DND-41 (cell line): ENCODE data around the gene NDUFS3.
A peak's percentile ranks its signal among the peaks of the same experiment; 100 is the strongest.

ENCODE experiments used
- ATAC-seq: fragments of 200-7000 bp; cut with Tn5 transposase; 3 replicates; pipeline ENCODE4 v1.9.1; 2021; ENCODE audit warnings: low read depth; ENCODE audit not compliant: insufficient read depth
- DNase-seq: peaks from one replicate; pipeline ENCODE4 v3.0.0-alpha.2; 2020
- H2AFZ ChIP-seq: 2 replicates; pipeline ENCODE4 v1.6.0; 2012; ENCODE audit warnings: low read depth, low read length
- H3K27ac ChIP-seq: 2 replicates; pipeline ENCODE4 v1.5.1; 2012; ENCODE audit warnings: low read length, inconsistent platforms
- H3K27me3 ChIP-seq: fragments of 200-600 bp; sonication (generic); 2 replicates; pipeline ENCODE4 v1.6.0; 2012; ENCODE audit warnings: low read length, mild to moderate bottlenecking, inconsistent platforms; ENCODE audit not compliant: insufficient read depth, poor library complexity
- H3K36me3 ChIP-seq: 2 replicates; pipeline ENCODE4 v1.5.1; 2012; ENCODE audit warnings: low read length, inconsistent platforms; ENCODE audit not compliant: insufficient read depth
- H3K4me1 ChIP-seq: 2 replicates; pipeline ENCODE4 v1.5.1; 2012; ENCODE audit warnings: mild to moderate bottlenecking, low read length; ENCODE audit not compliant: insufficient read depth
- H3K4me2 ChIP-seq: 2 replicates; pipeline ENCODE4 v1.6.0; 2012; ENCODE audit warnings: mild to moderate bottlenecking, moderate library complexity, low read length, inconsistent platforms; ENCODE audit not compliant: insufficient read depth
- H3K4me3 ChIP-seq, 2 experiments: fragments of 200-600 bp in 1 of 2; shearing (Covaris generic) in 1 of 2; 2 replicates each; pipeline ENCODE4 v1.5.1; 2012 to 2016; ENCODE audit warnings: inconsistent platforms in 2 of 2, low read length in 2 of 2, mild to moderate bottlenecking in 2 of 2, low read depth in 1 of 2, moderate library complexity in 1 of 2
- H3K79me2 ChIP-seq: 2 replicates; pipeline ENCODE4 v1.6.0; 2012; ENCODE audit warnings: low read length, inconsistent platforms; ENCODE audit not compliant: insufficient read depth
- H3K9ac ChIP-seq: 2 replicates; pipeline ENCODE4 v1.6.0; 2012; ENCODE audit warnings: low read depth, mild to moderate bottlenecking, inconsistent platforms, low read length, moderate library complexity
- H3K9me3 ChIP-seq: 2 replicates; pipeline ENCODE4 v1.5.1; 2012; ENCODE audit warnings: low read length, moderate library complexity, mild to moderate bottlenecking, inconsistent platforms; ENCODE audit not compliant: insufficient read depth, severe bottlenecking
- H4K20me1 ChIP-seq: 2 replicates; pipeline ENCODE4 v1.6.0; 2012; ENCODE audit warnings: low read length; ENCODE audit not compliant: insufficient read depth
- EZH2 ChIP-seq: IDR thresholded peaks from 3 replicates; pipeline ENCODE4 v1.6.1; 2012; ENCODE audit warnings: borderline replicate concordance, low read depth, mild to moderate bottlenecking, moderate library complexity, low read length, inconsistent platforms; ENCODE audit not compliant: severe bottlenecking
- TF ChIP-seq, protein P1 (sequence below): IDR thresholded peaks from 2 replicates; pipeline ENCODE4 v1.5.1; 2012; ENCODE audit warnings: borderline replicate concordance, low read length, moderate library complexity, mild to moderate bottlenecking; ENCODE audit not compliant: poor library complexity, severe bottlenecking; ENCODE audit errors: extremely low read depth

NDUFS3 gene

DNA sequence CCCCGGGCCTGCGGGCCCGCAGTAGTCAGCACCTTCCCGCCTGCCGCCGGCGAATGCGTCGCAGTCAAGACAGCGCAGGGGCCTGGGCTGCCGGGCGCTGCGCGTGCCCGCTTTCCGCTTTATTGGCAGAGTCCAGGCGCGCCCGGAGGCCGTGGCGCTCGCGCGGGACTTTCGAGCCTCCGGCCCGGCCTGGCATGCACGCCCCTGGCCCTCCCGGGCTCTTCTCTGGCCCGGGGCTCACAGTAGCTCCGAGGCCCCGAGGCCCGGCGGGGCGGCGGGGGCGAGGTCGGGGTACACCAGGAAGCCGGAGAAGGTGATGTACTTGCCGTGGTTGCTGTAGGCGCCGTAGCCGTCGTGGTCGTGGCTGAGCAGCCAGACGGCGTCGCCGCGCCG, 10.7 kb downstream of the NDUFS3 start:
- H3K36me3 ChIP-seq: peaks cover 8% of the 10 kb centered on the region
- TF ChIP-seq, protein P1, sequence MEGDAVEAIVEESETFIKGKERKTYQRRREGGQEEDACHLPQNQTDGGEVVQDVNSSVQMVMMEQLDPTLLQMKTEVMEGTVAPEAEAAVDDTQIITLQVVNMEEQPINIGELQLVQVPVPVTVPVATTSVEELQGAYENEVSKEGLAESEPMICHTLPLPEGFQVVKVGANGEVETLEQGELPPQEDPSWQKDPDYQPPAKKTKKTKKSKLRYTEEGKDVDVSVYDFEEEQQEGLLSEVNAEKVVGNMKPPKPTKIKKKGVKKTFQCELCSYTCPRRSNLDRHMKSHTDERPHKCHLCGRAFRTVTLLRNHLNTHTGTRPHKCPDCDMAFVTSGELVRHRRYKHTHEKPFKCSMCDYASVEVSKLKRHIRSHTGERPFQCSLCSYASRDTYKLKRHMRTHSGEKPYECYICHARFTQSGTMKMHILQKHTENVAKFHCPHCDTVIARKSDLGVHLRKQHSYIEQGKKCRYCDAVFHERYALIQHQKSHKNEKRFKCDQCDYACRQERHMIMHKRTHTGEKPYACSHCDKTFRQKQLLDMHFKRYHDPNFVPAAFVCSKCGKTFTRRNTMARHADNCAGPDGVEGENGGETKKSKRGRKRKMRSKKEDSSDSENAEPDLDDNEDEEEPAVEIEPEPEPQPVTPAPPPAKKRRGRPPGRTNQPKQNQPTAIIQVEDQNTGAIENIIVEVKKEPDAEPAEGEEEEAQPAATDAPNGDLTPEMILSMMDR: no peak
- no peak for TF ChIP-seq EZH2
- H3K79me2 ChIP-seq: no peaks in the 10 kb centered on the region
- no peak overlapping the region for H3K4me2 ChIP-seq
- H4K20me1 ChIP-seq: no peaks in the 10 kb centered on the region
- DNase-seq (no peak), ATAC-seq (no peak)
- H3K27me3 ChIP-seq: no peaks in the 10 kb centered on the region
- no peaks in the 10 kb centered on the region for H3K9me3 ChIP-seq
- H3K9ac ChIP-seq: no peak overlapping the region
- H2AFZ ChIP-seq: no peak overlapping the region
- no peak overlapping the region for H3K27ac ChIP-seq
- H3K4me3 ChIP-seq: no peak overlapping the region
- no peaks in the 10 kb centered on the region for H3K4me1 ChIP-seq

GRCh38 chr11:47589977-47590861, 11.3 kb downstream of the NDUFS3 start:
- no peak overlapping the region for H3K9ac ChIP-seq
- H2AFZ ChIP-seq: no peak overlapping the region
- H3K4me3 ChIP-seq: no peak overlapping the region
- no peaks in the 10 kb centered on the region for H3K79me2 ChIP-seq
- H3K9me3 ChIP-seq: no peaks in the 10 kb centered on the region
- DNase-seq (no peak), ATAC-seq (no peak)
- H3K27me3 ChIP-seq: no peaks in the 10 kb centered on the region
- peaks cover 3% of the 10 kb centered on the region for H3K36me3 ChIP-seq
- TF ChIP-seq EZH2: no peak
- TF ChIP-seq, protein P1: no peak
- no peak overlapping the region for H3K4me2 ChIP-seq
- no peaks in the 10 kb centered on the region for H4K20me1 ChIP-seq
- no peak overlapping the region for H3K27ac ChIP-seq
- H3K4me1 ChIP-seq: no peaks in the 10 kb centered on the region

DNA sequence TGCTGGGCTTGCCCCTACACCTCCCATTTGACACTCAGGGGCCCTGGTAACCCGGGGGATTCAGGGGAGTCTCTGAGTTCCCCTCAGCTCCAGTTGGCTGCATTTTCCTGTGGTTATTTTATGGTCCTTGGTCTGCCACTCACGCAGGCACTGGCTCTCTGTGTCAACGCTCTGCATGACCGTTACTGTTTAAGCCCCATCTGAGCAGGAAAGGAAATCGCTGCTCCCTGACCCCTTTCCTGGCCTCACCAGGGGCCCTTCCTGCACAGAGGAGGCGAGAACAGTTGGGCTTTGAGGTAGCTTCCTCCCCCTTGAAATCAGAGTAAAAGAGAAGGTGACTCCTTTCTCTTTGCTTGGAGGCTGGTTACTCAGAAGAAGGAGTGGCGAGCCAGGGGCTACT, 12.9 kb downstream of the NDUFS3 start:
- no peak overlapping the region for H3K9ac ChIP-seq
- no peak for DNase-seq
- no peak overlapping the region for H3K4me2 ChIP-seq
- no peaks in the 10 kb centered on the region for H3K4me1 ChIP-seq
- H3K9me3 ChIP-seq: no peaks in the 10 kb centered on the region
- no peaks in the 10 kb centered on the region for H3K36me3 ChIP-seq
- no peak overlapping the region for H3K27ac ChIP-seq
- no peaks in the 10 kb centered on the region for H3K27me3 ChIP-seq
- TF ChIP-seq, protein P1: no peak
- TF ChIP-seq EZH2: no peak
- ATAC-seq: peak; percentile 39; the same call in 2 of the 3 replicates
- no peaks in the 10 kb centered on the region for H3K79me2 ChIP-seq
- H3K4me3 ChIP-seq: no peak overlapping the region
- H4K20me1 ChIP-seq: no peaks in the 10 kb centered on the region
- no peak overlapping the region for H2AFZ ChIP-seq
